Suppressor macrophage treated with lipopolysaccharide for 4 hours (primary cell): ENCODE data around the gene PCSK6.

Experiments
- DNase-seq: peaks from one replicate; pipeline ENCODE4 v3.0.0-alpha.2; 2020

PCSK6 gene

GRCh38 chr15:101351736-101352135 is 137.8 kb downstream of the PCSK6 start:
- no peak for DNase-seq

- no peak for DNase-seq
Measured at GRCh38 chr15:101349047-101349951, 140.2 kb downstream of the PCSK6 start.

- DNase-seq: no peak
Measured at GRCh38 chr15:101348643-101349042, 140.9 kb downstream of the PCSK6 start.

GRCh38 chr15:101348015-101348414 is 141.5 kb downstream of the PCSK6 start:
- no peak for DNase-seq

GRCh38 chr15:101347454-101347853 is 142.1 kb downstream of the PCSK6 start:
- no peak for DNase-seq

GRCh38 chr15:101346928-101347327 is 142.6 kb downstream of the PCSK6 start:
- no peak for DNase-seq

GRCh38 chr15:101342056-101342455 is 147.5 kb downstream of the PCSK6 start:
- peak; percentile 9 for DNase-seq

- DNase-seq: no peak
Measured at GRCh38 chr15:101338502-101339057, 150.9 kb downstream of the PCSK6 start.

GRCh38 chr15:101337976-101338375 is 151.5 kb downstream of the PCSK6 start:
- DNase-seq: no peak

GRCh38 chr15:101333907-101334789 is 155.4 kb downstream of the PCSK6 start:
- peak; percentile 7 for DNase-seq

GRCh38 chr15:101332061-101332467 is 157.4 kb downstream of the PCSK6 start:
- DNase-seq: no peak

GRCh38 chr15:101329867-101330380 is 159.6 kb downstream of the PCSK6 start:
- DNase-seq: no peak

GRCh38 chr15:101329309-101329863 is 160.1 kb downstream of the PCSK6 start:
- DNase-seq: no peak

GRCh38 chr15:101328001-101328400 is 161.5 kb downstream of the PCSK6 start:
- no peak for DNase-seq

GRCh38 chr15:101327147-101327740 is 162.3 kb downstream of the PCSK6 start:
- DNase-seq: no peak

- no peak for DNase-seq
Measured at GRCh38 chr15:101326462-101327146, 162.9 kb downstream of the PCSK6 start.

- DNase-seq: no peak
Measured at GRCh38 chr15:101326026-101326315, 163.5 kb downstream of the PCSK6 start.

GRCh38 chr15:101325263-101326025 is 164.1 kb downstream of the PCSK6 start:
- DNase-seq: no peak

GRCh38 chr15:101324524-101325177 is 164.9 kb downstream of the PCSK6 start:
- no peak for DNase-seq

- no peak for DNase-seq
Measured at GRCh38 chr15:101323793-101324523, 165.5 kb downstream of the PCSK6 start.
